Lower leg skin (tissue), 3 donors: ENCODE measurements around the gene CSF2.

ENCODE experiments used
- CTCF ChIP-seq, 3 donors: fragments of 450-650 bp; IDR thresholded peaks; one replicate each; pipeline ENCODE4 v1.5.1; 2016; ENCODE audit warnings: antibody characterized with exemption in 3 of 3, mild to moderate bottlenecking in 3 of 3, moderate library complexity in 2 of 3
- POLR2A ChIP-seq, 2 donors: fragments of 450-650 bp; IDR thresholded peaks; one replicate each; pipeline ENCODE4 v1.6.1; 2016 to 2017; ENCODE audit warnings: antibody characterized with exemption in 2 of 2, mild to moderate bottlenecking in 1 of 2, moderate library complexity in 1 of 2

GRCh38 chr5:132103969-132104391 lies 30.4 kb downstream of the CSF2 start:
- no peak for TF ChIP-seq POLR2A (IDR thresholded peaks at IDR 0.05)
- no peak for TF ChIP-seq CTCF (IDR thresholded peaks at IDR 0.05)
